ENCODE measurements around the gene PCBP1.

Gene PCBP1

DNA sequence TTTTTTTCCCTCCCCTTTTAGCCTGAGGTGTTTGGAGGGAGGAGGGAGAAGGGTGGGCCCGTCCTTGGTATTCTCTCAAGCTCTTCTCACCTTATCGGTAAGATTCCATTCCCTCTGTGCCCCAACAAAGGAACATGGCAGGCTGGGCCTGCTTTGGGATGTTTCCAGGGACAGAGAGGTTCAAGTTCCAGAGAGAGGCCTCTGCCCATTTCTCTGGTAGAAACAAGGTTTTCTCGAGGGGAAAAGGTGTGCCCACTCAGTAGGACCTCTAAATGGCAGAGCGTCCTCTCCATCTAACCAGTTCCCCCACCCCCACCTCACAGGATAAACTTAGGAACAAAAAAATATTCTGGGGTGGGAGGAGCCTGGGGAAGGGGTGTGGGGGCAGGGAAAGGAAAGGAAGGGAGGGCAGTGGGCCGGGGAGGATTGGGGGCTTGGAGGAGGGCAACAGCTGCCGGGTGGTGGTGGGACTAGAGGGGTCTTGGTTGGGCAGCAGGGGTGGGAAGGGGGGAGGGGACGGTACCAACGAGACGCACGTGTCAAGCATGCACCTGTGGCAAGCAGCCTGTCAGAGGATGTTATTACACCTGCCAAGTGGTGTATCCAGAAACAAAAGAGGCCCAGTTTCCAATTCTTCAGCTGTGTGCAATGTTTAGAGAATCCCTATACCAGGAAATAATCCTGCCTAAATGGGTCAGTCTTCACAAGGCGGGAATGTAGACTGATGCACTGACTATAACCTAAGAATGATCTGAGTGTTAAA, 2.1 kb downstream of the PCBP1 start:
- Histone ChIP-seq H3K4me2 (ENCODE audit: low read depth, low read length, poor library complexity, severe bottlenecking) (peak overlapping the region; percentile 99), H4K20me1 (ENCODE audit: insufficient read depth, low read length, poor library complexity, severe bottlenecking) (peaks cover 31% of the 10 kb centered on the region), H2AFZ (ENCODE audit: low read length) (no peak overlapping the region), H3K36me3 (ENCODE audit: insufficient read depth, low read length) (peaks cover 10% of the 10 kb centered on the region), H3K9me2 (replicated peaks; ENCODE audit: low read depth, low read length) (no peaks in the 10 kb centered on the region), H3K9ac (ENCODE audit: low read depth, low read length, poor library complexity, severe bottlenecking) (peak overlapping the region; percentile 100), H3K79me2 (ENCODE audit: insufficient read depth, low read length) (peaks cover 57% of the 10 kb centered on the region), H3K9me3 (ENCODE audit: insufficient read depth, low read depth, low read length) (no peaks in the 10 kb centered on the region), H3K4me1 (ENCODE audit: insufficient read depth, low read length, poor library complexity, severe bottlenecking) (peaks cover 42% of the 10 kb centered on the region), H3F3A (ENCODE audit: low read depth) (peaks cover 15% of the 10 kb centered on the region), H3K4me3 (ENCODE audit: low read length, poor library complexity, severe bottlenecking) (peak overlapping the region; percentile 99), H3K27me3 (ENCODE audit: insufficient read depth, low read length, poor library complexity, severe bottlenecking) (peaks cover 6% of the 10 kb centered on the region)
- TF ChIP-seq, protein P1, sequence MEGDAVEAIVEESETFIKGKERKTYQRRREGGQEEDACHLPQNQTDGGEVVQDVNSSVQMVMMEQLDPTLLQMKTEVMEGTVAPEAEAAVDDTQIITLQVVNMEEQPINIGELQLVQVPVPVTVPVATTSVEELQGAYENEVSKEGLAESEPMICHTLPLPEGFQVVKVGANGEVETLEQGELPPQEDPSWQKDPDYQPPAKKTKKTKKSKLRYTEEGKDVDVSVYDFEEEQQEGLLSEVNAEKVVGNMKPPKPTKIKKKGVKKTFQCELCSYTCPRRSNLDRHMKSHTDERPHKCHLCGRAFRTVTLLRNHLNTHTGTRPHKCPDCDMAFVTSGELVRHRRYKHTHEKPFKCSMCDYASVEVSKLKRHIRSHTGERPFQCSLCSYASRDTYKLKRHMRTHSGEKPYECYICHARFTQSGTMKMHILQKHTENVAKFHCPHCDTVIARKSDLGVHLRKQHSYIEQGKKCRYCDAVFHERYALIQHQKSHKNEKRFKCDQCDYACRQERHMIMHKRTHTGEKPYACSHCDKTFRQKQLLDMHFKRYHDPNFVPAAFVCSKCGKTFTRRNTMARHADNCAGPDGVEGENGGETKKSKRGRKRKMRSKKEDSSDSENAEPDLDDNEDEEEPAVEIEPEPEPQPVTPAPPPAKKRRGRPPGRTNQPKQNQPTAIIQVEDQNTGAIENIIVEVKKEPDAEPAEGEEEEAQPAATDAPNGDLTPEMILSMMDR (conservative IDR thresholded peaks at IDR 0.05; ENCODE audit: low read length) = no peak
- TF ChIP-seq EZH2phosphoT487 (IDR thresholded peaks at IDR 0.05; ENCODE audit: borderline replicate concordance) = no peak

GRCh38 chr2:70089983-70090525, 2.8 kb downstream of the PCBP1 start:
- Histone ChIP-seq H3K27me3 (ENCODE audit: insufficient read depth, low read length, poor library complexity, severe bottlenecking) (peaks cover 6% of the 10 kb centered on the region), H2AFZ (ENCODE audit: low read length) (no peak overlapping the region), H3K9me3 (ENCODE audit: insufficient read depth, low read depth, low read length) (no peaks in the 10 kb centered on the region), H3K36me3 (ENCODE audit: insufficient read depth, low read length) (peaks cover 8% of the 10 kb centered on the region; the same call in 1 of the 2 replicates), H3K4me1 (ENCODE audit: insufficient read depth, low read length, poor library complexity, severe bottlenecking) (peaks cover 35% of the 10 kb centered on the region), H4K20me1 (ENCODE audit: insufficient read depth, low read length, poor library complexity, severe bottlenecking) (peaks cover 31% of the 10 kb centered on the region), H3K9ac (ENCODE audit: low read depth, low read length, poor library complexity, severe bottlenecking) (peak overlapping the region; percentile 100), H3K4me3 (ENCODE audit: low read length, poor library complexity, severe bottlenecking) (peak overlapping the region; percentile 99), H3K79me2 (ENCODE audit: insufficient read depth, low read length) (peaks cover 51% of the 10 kb centered on the region), H3K4me2 (ENCODE audit: low read depth, low read length, poor library complexity, severe bottlenecking) (peak overlapping the region; percentile 99), H3F3A (ENCODE audit: low read depth) (peaks cover 15% of the 10 kb centered on the region), H3K9me2 (replicated peaks; ENCODE audit: low read depth, low read length) (no peaks in the 10 kb centered on the region)
- TF ChIP-seq, protein P1 (conservative IDR thresholded peaks at IDR 0.05; ENCODE audit: low read length) = no peak
- TF ChIP-seq EZH2phosphoT487 (IDR thresholded peaks at IDR 0.05; ENCODE audit: borderline replicate concordance) = no peak

DNA sequence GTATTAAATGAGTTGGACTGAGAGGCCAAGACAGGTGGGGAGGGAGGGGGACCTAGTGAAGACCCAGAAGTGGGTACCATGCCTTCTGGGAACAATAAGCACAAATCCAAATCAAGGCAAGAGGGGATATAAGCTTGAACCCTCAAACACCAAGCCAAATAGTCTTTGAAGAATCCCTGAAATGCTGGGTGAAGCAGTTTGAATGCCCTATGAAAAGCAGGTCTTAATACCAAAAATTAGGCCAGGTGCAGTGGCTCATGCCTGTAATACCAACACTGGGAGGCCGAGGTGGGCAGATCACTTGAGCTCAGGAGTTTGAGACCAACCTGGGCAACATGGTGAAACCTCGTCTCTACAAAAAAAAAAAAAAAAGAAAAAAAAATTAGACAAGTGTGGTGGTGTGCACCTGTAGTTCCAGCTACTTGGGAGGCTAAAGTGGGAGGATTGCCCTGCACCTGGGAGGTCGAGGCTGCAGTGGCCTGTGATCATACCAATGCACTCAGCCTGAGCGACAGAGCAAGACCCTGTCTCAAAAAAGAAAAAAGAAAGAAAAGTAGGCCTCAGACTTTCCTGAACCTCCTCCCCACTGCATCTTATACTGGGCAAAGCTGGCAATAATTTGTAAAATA, 3.5 kb downstream of the PCBP1 start:
- Histone ChIP-seq H3K9me3 (ENCODE audit: insufficient read depth, low read depth, low read length) (no peaks in the 10 kb centered on the region), H3K4me1 (ENCODE audit: insufficient read depth, low read length, poor library complexity, severe bottlenecking) (peaks cover 28% of the 10 kb centered on the region), H3K9ac (ENCODE audit: low read depth, low read length, poor library complexity, severe bottlenecking) (peak overlapping the region; percentile 100), H3K4me3 (ENCODE audit: low read length, poor library complexity, severe bottlenecking) (peak overlapping the region; percentile 99), H4K20me1 (ENCODE audit: insufficient read depth, low read length, poor library complexity, severe bottlenecking) (peaks cover 31% of the 10 kb centered on the region), H3K4me2 (ENCODE audit: low read depth, low read length, poor library complexity, severe bottlenecking) (peak overlapping the region; percentile 99), H3K79me2 (ENCODE audit: insufficient read depth, low read length) (peaks cover 43% of the 10 kb centered on the region), H2AFZ (ENCODE audit: low read length) (no peak overlapping the region), H3K9me2 (replicated peaks; ENCODE audit: low read depth, low read length) (no peaks in the 10 kb centered on the region), H3K27me3 (ENCODE audit: insufficient read depth, low read length, poor library complexity, severe bottlenecking) (peaks cover 6% of the 10 kb centered on the region), H3K36me3 (ENCODE audit: insufficient read depth, low read length) (peaks cover 8% of the 10 kb centered on the region; the same call in 1 of the 2 replicates), H3F3A (ENCODE audit: low read depth) (peaks cover 14% of the 10 kb centered on the region)
- no peak for TF ChIP-seq EZH2phosphoT487 (IDR thresholded peaks at IDR 0.05; ENCODE audit: borderline replicate concordance)
- TF ChIP-seq, protein P1 (conservative IDR thresholded peaks at IDR 0.05; ENCODE audit: low read length) = no peak
